ENCODE results near the gene BMP7. TPM values are rescaled to one million over a fixed set of nuclear protein-coding genes. Genes with fewer than 3 reads are reported as not detected.

The BMP7 gene
- total and polyA plus RNA-seq, 2 donors (not counting 3 experiments of a cell fraction or from before 2014, with no cell fraction given), result not detected

DNA sequence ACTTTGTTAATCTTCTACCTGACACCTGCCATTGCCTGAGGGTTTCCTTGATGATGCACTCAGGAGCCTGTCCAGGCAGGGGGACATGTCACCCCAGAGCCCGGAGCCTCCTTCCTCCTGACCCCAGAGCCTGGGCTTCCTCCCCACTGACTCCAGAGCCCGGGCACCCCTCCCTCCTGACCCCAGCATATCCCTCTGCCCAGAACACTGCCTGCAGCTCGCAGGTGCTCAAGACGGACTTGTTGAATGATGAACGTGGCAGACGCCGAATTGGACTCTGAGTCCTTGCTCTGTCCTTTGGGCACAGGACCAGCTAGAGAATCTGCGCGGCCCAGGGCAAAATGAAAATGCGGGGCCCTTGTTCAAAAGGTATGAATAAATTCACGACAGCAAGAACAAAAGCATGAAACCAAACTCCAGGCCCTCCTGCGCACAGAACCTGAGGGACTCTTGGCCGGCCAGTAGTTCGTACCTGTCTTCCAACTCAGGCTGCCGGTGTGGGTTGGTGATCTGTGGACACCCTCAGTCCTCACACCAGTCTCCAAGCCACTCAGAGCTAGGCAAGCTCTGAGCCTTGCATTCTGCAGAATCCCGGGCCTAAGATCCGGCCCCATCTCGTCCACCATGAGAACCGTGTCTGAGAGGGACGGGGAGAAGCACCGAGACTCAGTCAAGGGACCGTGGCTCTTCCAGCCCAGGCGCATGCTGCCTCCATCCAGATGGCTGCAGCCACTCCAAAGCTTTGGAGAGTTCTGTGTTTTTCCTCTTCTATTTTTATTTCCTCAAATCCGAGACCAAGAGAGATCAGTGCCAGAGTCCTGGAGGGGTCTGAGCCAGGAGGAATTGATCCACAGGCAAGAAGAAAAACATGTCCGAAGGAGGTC lies 104.7 kb downstream of the BMP7 start:
- Histone ChIP-seq H3K4me3 (replicated peaks in 1 of 3; ENCODE audit: insufficient read depth in 1 of 3, low read depth in 1 of 3, low read length in 3 of 3) (no peak overlapping the region), H3K4me1 (ENCODE audit: control insufficient read depth, extremely low read depth, insufficient read depth, low read length) (no peaks in the 10 kb centered on the region)
- POLR2A ChIA-PET, result no interaction called here

More for the DNA sequence above, 104.7 kb downstream of the BMP7 start:
- no peak for DNase-seq (ENCODE audit: low read depth, low spot score)
- Histone ChIP-seq H3K9me1 (replicated peaks; ENCODE audit: control insufficient read depth, extremely low read depth, insufficient read depth, low read length) (no peaks in the 10 kb centered on the region), H3K36me3 (ENCODE audit: control insufficient read depth in 2 of 2, extremely low read depth in 1 of 2, insufficient read depth in 2 of 2, low read length in 2 of 2) (no peaks in the 10 kb centered on the region), H3K27me3 (ENCODE audit: control insufficient read depth in 2 of 2, insufficient read depth in 2 of 2, low read length in 2 of 2) (no peaks in the 10 kb centered on the region), H4K20me1 (replicated peaks; ENCODE audit: control insufficient read depth, extremely low read depth, insufficient read depth, low read length) (no peaks in the 10 kb centered on the region), H3K27ac (ENCODE audit: insufficient read depth, low read depth, low read length) (no peak overlapping the region), H3K9me3 (replicated peaks; ENCODE audit: control insufficient read depth, insufficient read depth, low read length) (no peaks in the 10 kb centered on the region), H3K79me2 (ENCODE audit: control insufficient read depth, insufficient read depth, low read length) (no peaks in the 10 kb centered on the region), H3K4me2 (ENCODE audit: insufficient read depth, low read length) (no peak overlapping the region), H2AFZ (ENCODE audit: low read depth, low read length) (no peak overlapping the region), H3K9ac (replicated peaks; ENCODE audit: extremely low read depth, insufficient read depth, low read length) (no peak overlapping the region)
- FAIRE-seq, result no peak
- TF ChIP-seq, protein P1, sequence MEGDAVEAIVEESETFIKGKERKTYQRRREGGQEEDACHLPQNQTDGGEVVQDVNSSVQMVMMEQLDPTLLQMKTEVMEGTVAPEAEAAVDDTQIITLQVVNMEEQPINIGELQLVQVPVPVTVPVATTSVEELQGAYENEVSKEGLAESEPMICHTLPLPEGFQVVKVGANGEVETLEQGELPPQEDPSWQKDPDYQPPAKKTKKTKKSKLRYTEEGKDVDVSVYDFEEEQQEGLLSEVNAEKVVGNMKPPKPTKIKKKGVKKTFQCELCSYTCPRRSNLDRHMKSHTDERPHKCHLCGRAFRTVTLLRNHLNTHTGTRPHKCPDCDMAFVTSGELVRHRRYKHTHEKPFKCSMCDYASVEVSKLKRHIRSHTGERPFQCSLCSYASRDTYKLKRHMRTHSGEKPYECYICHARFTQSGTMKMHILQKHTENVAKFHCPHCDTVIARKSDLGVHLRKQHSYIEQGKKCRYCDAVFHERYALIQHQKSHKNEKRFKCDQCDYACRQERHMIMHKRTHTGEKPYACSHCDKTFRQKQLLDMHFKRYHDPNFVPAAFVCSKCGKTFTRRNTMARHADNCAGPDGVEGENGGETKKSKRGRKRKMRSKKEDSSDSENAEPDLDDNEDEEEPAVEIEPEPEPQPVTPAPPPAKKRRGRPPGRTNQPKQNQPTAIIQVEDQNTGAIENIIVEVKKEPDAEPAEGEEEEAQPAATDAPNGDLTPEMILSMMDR (IDR thresholded peaks at IDR 0.05; ENCODE audit: extremely low read depth in 1 of 2, insufficient read depth in 1 of 2, low read depth in 1 of 2, low read length in 2 of 2), result no peak
- TF ChIP-seq MYC (IDR thresholded peaks at IDR 0.05; ENCODE audit: low read depth, low read length) (no peak), EZH2 (IDR thresholded peaks at IDR 0.05; ENCODE audit: borderline replicate concordance, low read depth, low read length, severe bottlenecking) (no peak), POLR2AphosphoS5 (IDR thresholded peaks at IDR 0.05; ENCODE audit: insufficient read depth, low read depth, low read length) (no peak), GATA2 (IDR thresholded peaks at IDR 0.05; ENCODE audit: insufficient read depth, insufficient read length, low read depth, low read length) (no peak), FOS (IDR thresholded peaks at IDR 0.05; ENCODE audit: borderline replicate concordance, insufficient read depth, low read length) (no peak), JUN (IDR thresholded peaks at IDR 0.05; ENCODE audit: borderline replicate concordance, insufficient read depth, insufficient read length, low read depth) (no peak), POLR2A (IDR thresholded peaks at IDR 0.05; ENCODE audit: low read depth, low read length) (no peak)
- TF ChIP-seq, protein P2, sequence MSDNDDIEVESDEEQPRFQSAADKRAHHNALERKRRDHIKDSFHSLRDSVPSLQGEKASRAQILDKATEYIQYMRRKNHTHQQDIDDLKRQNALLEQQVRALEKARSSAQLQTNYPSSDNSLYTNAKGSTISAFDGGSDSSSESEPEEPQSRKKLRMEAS (IDR thresholded peaks at IDR 0.05; ENCODE audit: insufficient read depth, insufficient read length), result no peak
- dilution Hi-C loops (cut with MboI; ENCODE audit: extremely low pct_ligation_motif_present, low sequenced_read_pairs) (no loop called here), intact Hi-C loops (cut with micrococcal nuclease) (no loop called here)
- BruUV-seq (replicated peaks), result no TSS peak
- CTCF ChIA-PET, result no interaction called here

Measured in endothelial cell of umbilical vein (primary cell).